Activated CD4-positive, alpha-beta T cell treated with anti-CD3 and anti-CD28 coated beads, Interleukin-10, Interleukin-2, amounts not matched to agents 100 ng/mL and 50 ng/mL, durations not matched to agents 16 hours and 8 hours (primary cell): Measurements from ENCODE around the gene NECTIN2.
"Not testable (repeated sequence)": the region's sequence is repeated elsewhere in the genome, so short reads cannot be mapped to it uniquely, and the experiment has no call there.

ENCODE experiments used
- DNase-seq: peaks from one replicate; pipeline ENCODE4 v3.0.0-alpha.2; 2020

The NECTIN2 gene

DNA sequence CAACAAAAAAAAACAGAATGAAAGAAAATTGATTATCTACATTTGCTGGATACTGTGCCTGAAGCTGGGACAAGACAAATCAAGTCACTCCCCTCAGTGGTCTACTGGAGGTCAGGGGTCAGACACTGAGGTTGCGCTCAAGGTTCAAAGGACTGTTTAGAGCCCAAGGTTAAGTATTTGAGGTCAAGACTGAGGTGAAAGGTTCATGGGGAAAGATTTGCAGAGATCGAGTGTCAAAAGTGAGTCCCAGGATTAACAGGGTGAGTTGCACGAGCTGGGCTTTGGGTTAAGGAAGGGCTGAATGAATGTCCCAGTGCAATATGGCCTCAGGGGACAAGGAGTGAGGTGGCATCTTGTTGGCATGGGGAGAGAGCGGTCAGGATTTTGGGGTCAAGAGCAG is 41.6 kb downstream of the NECTIN2 start:
- DNase-seq: no peak

- DNase-seq: not testable (repeated sequence)
These were observed 42.2 kb downstream of the NECTIN2 start for GRCh38 chr19:44888335-44888734.

DNA sequence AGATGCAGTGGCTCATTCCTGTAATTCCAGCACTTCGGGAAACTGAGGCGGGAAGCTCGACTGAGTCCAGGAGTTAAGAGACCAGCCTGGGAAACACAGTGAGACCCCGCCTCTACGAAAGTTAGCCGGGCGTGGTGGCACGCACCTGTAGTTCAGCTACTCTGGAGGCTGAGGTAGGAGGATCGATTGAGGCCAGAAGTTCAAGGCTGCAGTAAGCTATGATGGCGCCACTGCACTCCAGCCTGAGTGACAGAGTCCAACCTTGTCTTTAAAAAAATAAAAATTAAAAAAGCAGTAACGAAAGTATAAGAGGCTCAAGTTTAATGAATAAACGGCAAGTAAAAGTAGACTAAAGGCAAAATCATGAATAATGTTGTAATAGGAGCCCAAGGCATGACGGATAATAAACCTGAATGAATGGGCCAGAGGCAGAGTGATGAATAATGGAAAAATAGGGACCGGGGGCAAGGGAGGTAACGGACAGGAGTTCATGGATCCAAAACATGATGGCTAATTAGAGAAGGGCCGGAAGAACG is 43.8 kb downstream of the NECTIN2 start:
- DNase-seq: no peak

DNA sequence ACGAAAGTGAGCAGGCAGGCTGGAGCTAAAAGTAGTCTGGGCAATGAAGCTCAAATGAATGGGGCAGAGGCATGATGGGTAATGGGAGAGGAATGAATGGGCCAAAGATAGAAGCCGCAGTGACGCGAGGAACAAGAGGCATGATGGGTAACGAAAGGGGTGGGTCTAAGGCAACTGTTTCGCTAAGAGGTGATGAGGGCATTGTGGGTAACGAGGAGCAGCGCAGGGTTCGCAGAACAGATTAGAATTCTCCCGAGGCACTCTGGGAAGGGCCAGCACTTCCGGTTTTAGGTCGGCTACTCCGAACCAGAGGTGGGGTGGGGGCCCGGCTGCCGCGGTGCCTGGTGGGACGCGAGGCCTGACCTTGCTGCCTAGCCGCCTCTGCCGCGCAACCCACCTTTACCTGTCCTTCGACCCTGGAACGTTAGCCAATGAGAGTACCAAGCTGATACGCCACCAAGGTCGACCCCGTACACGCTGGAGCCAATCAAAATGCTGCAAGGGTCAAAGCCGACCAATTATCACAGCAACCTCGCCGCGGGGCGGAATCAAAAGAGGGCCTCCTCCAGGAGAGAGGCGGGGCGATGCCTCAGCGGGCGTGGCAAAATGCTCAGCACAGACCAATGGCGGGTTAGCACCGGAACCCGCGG is 44.4 kb downstream of the NECTIN2 start:
- peak; percentile 100 for DNase-seq

DNA sequence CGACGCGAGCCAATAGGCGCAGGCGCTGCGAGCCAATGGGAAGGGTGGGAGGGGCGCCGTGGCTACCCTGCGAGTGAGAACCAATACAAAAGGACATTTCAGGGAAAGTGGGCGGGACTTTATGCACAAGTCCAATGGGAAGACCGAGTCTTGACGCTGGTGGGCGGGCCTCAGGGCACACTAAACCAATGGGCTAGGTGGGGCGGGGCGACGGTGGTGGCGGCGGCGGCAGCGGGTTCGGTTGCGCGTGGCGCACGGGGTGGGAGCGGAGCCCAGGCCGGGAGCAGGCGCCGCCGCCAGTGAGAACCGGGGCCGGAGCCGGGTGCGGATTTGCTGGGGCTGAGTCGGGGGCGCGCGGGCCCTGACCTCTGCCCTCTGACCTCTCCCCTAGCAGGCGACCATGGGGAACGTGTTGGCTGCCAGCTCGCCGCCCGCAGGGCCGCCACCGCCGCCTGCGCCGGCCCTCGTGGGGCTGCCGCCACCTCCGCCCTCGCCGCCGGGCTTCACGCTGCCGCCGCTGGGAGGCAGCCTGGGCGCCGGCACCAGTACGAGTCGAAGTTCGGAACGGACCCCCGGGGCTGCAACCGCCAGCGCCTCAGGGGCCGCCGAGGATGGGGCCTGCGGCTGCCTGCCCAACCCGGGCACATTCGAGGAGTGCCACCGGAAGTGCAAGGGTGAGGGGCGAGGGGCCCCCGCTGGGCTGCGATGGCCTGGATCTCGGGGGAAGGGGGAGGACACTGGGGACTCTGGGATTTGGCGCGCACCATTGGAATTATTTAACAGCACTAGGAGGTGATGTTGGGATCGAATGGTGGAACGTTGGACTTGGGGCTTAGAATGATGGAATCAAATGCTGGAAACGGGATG is 45.2 kb downstream of the NECTIN2 start, which contains the start of gene TOMM40:
TSS of gene TOMM40 (plus strand) at position 239 of the 867 bp plus-strand sequence. CDS start at position 401, 162 bp downstream.
- peak; percentile 48 for DNase-seq

- no peak for DNase-seq
These were observed 46.8 kb downstream of the NECTIN2 start for GRCh38 chr19:44892932-44893331.

- no peak for DNase-seq
These were observed 47.4 kb downstream of the NECTIN2 start for GRCh38 chr19:44893332-44894051.

DNA sequence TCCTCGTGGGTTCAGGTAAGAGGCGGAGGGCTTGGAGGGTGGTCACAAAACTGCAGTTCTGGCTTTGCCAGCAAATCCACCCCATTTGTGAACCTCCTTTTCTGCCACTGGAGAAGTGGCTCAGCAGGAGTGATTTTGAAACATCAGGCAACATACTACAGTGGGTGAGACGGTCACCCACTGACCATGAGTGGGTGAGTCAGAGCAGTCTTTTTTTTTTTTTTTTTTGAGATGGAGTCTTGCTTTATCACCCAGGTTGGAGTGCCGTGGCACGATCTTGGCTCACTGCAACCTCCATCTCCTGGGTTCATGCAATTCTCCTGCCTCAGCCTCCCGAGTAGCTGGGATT is 47.9 kb downstream of the NECTIN2 start:
- no peak for DNase-seq

DNA sequence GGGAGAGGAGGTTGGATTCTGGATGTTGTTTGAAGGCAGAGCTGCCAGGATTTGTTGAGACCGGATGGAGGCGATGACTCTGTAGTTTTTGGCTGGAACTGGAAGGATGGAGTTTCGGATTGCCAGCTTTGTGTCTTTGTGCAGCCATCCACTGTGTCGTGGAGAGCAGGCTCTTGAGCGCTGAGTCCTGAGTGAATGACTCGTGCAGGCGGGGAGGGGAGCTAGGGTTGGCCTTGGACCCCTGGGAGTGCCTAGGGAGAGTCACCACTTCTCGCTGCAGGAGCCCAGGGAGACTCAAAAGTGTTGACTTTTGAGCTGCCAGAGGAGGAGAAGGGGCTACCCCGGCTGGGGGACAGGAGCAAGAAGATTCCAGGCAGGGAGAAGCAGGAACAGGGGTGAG is 48.8 kb downstream of the NECTIN2 start:
- no peak for DNase-seq

DNA sequence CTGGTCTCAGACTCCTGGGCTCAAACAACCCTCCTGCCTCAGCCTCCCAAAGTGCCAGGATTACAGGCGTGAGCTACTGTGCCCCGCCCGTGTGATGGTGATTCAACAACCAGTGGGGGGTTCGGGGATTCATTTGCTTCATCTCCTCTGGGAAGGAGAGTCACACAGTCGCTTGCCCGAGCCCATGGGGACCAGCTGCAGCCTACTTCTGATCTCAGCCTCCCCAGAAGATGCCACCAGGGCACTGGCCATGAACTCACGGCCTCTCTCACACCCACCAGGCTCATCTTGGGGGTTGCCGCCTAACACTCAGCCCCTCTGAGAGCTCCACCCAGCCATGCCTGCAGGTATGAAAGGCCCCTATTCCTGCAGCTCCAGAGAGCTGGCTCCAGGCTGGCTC is 51.7 kb downstream of the NECTIN2 start:
- DNase-seq: no peak

- no peak for DNase-seq
These were observed 54.5 kb downstream of the NECTIN2 start for GRCh38 chr19:44900328-44901244.

GRCh38 chr19:44903216-44903601 is 57.1 kb downstream of the NECTIN2 start:
- DNase-seq: no peak

DNA sequence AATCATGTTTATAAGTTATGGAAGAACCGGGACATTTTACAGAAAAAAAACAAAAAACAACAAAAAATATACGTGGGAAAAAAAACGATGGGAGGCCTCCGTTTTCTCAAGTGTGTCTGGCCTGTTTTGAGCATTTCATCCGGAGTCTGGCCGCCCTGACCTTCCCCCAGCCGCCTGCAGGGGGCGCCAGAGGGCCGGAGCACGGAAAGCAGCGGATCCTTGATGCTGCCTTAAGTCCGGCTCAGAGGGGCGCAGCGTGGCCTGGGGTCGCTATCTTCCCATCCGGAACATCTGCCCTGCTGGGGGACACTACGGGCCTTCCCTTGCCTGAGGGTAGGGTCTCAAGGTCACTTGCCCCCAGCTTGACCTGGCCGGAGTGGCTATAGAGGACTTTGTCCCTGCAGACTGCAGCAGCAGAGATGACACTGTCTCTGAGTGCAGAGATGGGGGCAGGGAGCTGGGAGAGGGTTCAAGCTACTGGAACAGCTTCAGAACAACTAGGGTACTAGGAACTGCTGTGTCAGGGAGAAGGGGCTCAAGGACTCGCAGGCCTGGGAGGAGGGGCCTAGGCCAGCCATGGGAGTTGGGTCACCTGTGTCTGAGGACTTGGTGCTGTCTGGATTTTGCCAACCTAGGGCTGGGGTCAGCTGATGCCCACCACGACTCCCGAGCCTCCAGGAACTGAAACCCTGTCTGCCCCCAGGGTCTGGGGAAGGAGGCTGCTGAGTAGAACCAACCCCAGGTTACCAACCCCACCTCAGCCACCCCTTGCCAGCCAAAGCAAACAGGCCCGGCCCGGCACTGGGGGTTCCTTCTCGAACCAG is 57.7 kb downstream of the NECTIN2 start:
- DNase-seq: peak; percentile 77

- no peak for DNase-seq
These were observed 58.4 kb downstream of the NECTIN2 start for GRCh38 chr19:44904426-44904994.

GRCh38 chr19:44905437-44906160 is 59.5 kb downstream of the NECTIN2 start, which contains the start of gene APOE:
TSS of gene APOE (plus strand) at chr19:44905796. CDS start at chr19:44906625, 829 bp downstream.
- no peak for DNase-seq

DNA sequence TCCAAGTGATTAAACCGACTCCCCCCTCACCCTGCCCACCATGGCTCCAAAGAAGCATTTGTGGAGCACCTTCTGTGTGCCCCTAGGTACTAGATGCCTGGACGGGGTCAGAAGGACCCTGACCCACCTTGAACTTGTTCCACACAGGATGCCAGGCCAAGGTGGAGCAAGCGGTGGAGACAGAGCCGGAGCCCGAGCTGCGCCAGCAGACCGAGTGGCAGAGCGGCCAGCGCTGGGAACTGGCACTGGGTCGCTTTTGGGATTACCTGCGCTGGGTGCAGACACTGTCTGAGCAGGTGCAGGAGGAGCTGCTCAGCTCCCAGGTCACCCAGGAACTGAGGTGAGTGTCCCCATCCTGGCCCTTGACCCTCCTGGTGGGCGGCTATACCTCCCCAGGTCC is 61.5 kb downstream of the NECTIN2 start:
- no peak for DNase-seq

- no peak for DNase-seq
These were observed 62.2 kb downstream of the NECTIN2 start for GRCh38 chr19:44908074-44908835.

- DNase-seq: no peak
These were observed 62.8 kb downstream of the NECTIN2 start for GRCh38 chr19:44908836-44909261.

DNA sequence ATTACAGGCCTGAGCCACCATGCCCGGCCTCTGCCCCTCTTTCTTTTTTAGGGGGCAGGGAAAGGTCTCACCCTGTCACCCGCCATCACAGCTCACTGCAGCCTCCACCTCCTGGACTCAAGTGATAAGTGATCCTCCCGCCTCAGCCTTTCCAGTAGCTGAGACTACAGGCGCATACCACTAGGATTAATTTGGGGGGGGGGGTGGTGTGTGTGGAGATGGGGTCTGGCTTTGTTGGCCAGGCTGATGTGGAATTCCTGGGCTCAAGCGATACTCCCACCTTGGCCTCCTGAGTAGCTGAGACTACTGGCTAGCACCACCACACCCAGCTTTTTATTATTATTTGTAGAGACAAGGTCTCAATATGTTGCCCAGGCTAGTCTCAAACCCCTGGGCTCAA is 63.7 kb downstream of the NECTIN2 start:
- DNase-seq: no peak
